IPS-20b (cell line): ENCODE results near the gene CPLANE2.
"Not testable (repeated sequence)": the region's sequence is repeated elsewhere in the genome, so short reads cannot be mapped to it uniquely, and the experiment has no call there.

Experiments used
- H3K27ac ChIP-seq: one replicate; pipeline ENCODE4 v1.5.1; 2013; ENCODE audit warnings: low read length
- H3K27me3 ChIP-seq: 2 replicates; pipeline ENCODE4 v1.6.1; 2013; ENCODE audit warnings: mild to moderate bottlenecking, low read length, inconsistent platforms; ENCODE audit not compliant: insufficient read depth
- H3K36me3 ChIP-seq: 2 replicates; pipeline ENCODE4 v1.6.1; 2013; ENCODE audit warnings: low read depth, mild to moderate bottlenecking, inconsistent platforms, low read length, moderate library complexity; ENCODE audit not compliant: insufficient read depth
- H3K4me1 ChIP-seq: 2 replicates; pipeline ENCODE4 v1.6.1; 2013; ENCODE audit warnings: mild to moderate bottlenecking, control low read depth, inconsistent platforms, low read length, moderate library complexity; ENCODE audit not compliant: insufficient read depth
- H3K4me3 ChIP-seq: 2 replicates; pipeline ENCODE4 v1.5.1; 2013; ENCODE audit warnings: mild to moderate bottlenecking, low read length, inconsistent platforms
- H3K9ac ChIP-seq: 2 replicates; pipeline ENCODE4 v1.6.1; 2013; ENCODE audit warnings: low read depth, mild to moderate bottlenecking, inconsistent platforms, low read length, moderate library complexity
- H3K9me3 ChIP-seq: 2 replicates; pipeline ENCODE4 v1.6.1; 2013; ENCODE audit warnings: mild to moderate bottlenecking, low read depth, low read length, inconsistent platforms; ENCODE audit not compliant: insufficient read depth

The CPLANE2 gene

DNA sequence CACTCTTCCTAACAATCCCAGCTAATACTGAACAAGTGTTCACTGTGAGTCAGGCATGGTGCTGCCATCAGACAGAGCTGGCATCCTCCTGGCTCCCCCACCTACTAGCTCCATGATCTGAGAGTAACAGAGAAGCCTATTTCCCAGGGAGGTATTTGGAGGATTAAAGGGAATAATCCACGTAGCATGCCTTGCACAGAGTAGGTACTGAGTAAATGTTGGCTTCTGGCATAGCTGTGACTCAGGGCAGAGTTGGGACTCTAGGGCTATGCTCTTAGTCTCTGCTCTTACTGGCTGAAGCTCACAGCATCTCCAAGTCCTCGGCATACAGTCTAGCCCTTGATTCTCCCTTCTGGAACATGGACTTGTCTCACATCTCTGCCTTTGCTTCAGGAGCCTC is 32.8 kb downstream of the CPLANE2 start:
- Histone ChIP-seq H3K27ac (no peak overlapping the region), H3K4me3 (no peak overlapping the region), H3K27me3 (no peaks in the 10 kb centered on the region; the same call in none of the 2 replicates), H3K36me3 (peaks cover 24% of the 10 kb centered on the region), H3K4me1 (no peaks in the 10 kb centered on the region; the same call in 1 of the 2 replicates), H3K9ac (no peak overlapping the region), H3K9me3 (no peaks in the 10 kb centered on the region)

DNA sequence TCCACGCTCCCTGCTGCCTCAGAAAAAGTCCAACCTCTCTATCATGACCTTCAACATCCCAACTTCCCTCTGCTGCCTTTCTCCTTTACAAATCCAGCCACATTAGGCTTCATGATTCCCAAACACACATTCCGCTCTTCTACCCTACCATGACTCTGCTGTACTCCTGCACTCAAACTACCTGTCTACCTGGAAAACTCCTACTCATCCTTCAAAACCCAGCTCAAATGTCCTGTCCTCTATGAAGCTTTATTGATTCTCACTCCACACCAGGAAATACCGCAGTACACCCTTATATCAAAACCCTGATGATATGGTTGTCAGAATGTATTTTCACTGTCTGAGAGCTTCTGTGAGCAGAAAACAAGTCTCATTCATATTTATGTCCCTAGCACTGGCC is 33.4 kb downstream of the CPLANE2 start:
- no peaks in the 10 kb centered on the region; the same call in 1 of the 2 replicates for H3K4me1 ChIP-seq
- H3K27ac ChIP-seq, result no peak overlapping the region
- no peak overlapping the region for H3K4me3 ChIP-seq
- H3K27me3 ChIP-seq, result no peaks in the 10 kb centered on the region; the same call in 1 of the 2 replicates
- no peak overlapping the region for H3K9ac ChIP-seq
- peaks cover 24% of the 10 kb centered on the region for H3K36me3 ChIP-seq
- no peaks in the 10 kb centered on the region for H3K9me3 ChIP-seq

DNA sequence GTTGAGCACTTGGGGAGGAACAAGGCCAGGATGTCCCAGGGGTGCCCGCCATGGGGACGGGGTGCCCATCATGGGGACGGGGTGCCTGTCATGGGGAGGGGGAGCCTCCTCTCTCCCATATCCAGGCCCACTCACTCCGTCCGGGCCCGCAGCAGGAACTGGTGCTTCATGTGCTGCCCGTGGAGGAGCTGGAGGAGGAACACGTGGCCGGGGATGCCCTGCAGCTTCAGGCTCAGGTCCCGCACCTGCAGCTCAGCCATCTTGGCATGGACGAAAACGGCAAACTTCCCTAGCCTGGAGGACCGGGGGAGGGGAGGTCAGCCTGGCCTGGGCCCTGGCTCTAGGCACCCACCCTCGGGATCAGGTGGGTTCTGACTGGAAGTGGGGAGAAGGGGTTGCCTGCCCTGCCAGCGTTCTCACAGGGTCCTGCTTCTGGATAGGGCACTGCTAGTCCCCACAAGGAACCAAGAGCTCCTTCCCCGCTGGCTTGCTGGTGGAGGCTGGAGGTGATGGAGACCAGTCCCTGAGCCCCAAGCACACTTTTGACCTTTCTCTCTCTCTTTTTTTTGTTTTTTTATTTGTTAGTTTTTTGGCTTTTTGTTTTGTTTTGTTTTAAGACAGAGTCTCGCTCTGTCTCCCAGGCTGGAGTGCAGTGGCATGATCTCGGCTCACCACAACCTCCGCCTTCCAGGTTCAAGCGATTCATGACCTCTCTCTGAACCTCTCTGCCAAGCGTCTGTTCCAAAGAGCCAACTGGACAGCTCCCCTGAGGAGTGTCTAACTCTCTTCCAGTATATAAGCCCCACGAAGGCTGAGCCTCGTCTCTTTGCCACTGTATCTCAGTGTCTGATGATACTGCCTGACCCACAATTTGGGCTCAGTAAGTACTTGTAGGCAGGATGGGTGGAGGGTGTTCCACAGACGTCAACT is 34.4 kb downstream of the CPLANE2 start:
- Histone ChIP-seq H3K9me3 (no peaks in the 10 kb centered on the region), H3K36me3 (peaks cover 24% of the 10 kb centered on the region), H3K4me3 (no peak overlapping the region), H3K9ac (no peak overlapping the region), H3K27ac (no peak overlapping the region), H3K4me1 (no peaks in the 10 kb centered on the region; the same call in 1 of the 2 replicates), H3K27me3 (no peaks in the 10 kb centered on the region; the same call in 1 of the 2 replicates)

DNA sequence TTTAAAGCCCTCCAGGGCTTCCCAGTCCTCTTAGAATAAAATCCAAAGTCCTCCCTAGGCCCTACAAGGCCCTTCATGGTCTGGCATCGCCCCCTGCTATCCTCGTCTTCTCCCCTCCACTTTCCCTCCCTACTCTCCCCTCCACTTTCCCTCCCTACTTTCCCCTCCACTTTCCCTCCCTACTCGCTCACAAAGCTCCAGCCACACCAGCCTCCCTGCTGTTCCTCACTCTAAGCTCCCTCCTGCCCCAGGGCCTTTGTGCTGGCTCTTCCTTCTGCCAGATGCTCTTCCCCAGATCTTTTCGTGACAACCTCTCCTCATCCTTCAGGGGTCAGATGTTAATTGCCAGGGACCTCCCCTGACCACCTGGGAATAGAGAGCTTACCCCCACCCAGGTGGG is 37.3 kb downstream of the CPLANE2 start:
- Histone ChIP-seq H3K27ac (no peak overlapping the region), H3K4me1 (no peaks in the 10 kb centered on the region), H3K9me3 (no peaks in the 10 kb centered on the region), H3K27me3 (no peaks in the 10 kb centered on the region), H3K36me3 (peaks cover 22% of the 10 kb centered on the region), H3K4me3 (no peak overlapping the region), H3K9ac (no peak overlapping the region)

DNA sequence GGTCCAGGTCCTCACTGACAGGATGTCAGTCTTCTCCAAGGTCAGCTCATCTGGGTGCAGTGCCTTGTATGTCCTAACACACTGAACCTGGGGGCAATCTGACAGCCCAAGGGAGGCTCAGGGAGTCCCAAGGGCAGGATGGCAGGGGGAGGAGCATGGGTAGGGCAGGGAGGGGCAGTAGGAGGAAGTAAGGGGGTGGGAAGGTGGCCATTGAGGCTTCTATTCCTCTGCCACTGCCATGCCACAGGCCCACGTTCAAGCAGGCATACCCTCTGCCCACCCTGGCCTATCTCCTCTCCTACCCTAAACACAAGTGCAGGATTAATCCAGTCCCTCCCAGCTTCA is 37.9 kb downstream of the CPLANE2 start:
- H3K4me3 ChIP-seq, result no peak overlapping the region
- H3K27me3 ChIP-seq, result no peaks in the 10 kb centered on the region
- no peaks in the 10 kb centered on the region for H3K4me1 ChIP-seq
- no peak overlapping the region for H3K9ac ChIP-seq
- peaks cover 16% of the 10 kb centered on the region for H3K36me3 ChIP-seq
- no peak overlapping the region for H3K27ac ChIP-seq
- no peaks in the 10 kb centered on the region for H3K9me3 ChIP-seq

DNA sequence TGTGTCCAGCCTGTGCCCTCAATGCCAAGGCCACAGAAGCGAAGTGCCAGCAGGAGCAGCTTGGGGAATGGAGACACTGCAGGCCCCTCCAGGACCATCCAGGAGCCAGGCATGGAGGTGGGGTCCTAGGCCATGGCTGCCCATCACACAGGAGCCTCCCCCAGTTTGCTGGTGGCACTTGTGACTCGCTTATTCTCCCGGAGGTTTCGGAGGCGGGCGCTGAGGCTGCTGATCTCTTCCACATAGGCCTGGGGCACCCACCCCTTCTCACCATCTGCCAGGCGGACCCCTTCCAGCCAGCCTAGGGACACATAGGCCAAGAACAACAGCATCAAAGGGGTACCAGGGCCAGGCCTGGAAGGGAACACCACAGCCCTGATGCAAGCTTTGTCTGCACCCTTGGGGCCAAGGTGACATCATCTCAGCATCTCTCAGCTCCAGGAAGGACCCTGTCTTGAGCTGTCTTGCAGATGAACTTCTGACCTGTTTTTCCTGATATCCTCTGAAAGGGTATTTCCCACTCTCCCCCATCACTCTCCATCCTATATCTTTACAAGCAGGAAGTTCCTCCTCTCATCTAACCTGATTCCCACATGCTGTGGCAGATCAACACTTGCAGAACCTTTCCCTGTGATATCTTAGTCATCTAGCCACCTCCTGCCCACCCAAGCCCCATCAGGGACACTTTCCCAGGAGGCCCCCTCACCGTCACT is 38.4 kb downstream of the CPLANE2 start:
- Histone ChIP-seq H3K4me1 (no peaks in the 10 kb centered on the region), H3K9ac (no peak overlapping the region), H3K27me3 (no peaks in the 10 kb centered on the region), H3K27ac (no peak overlapping the region), H3K4me3 (no peak overlapping the region), H3K9me3 (no peaks in the 10 kb centered on the region), H3K36me3 (peaks cover 11% of the 10 kb centered on the region)

DNA sequence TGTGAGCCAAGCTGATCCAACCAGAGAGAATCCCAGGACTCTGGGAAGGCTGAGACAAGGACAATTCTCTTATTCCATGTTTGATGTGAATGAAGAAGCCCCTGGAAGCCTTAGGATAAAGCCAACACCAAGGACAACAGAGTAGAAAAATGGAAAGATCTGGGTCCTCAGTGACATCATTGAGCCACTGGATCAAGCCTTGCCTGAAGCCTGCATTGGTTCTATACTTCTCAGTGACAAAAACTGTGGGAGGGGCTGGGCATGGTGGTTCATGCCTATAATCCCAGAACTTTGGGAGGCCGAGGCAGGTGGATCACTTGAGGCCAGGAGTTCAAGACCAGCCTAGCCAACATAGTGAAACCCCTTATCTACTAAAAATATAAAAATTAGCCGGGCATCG is 40.1 kb downstream of the CPLANE2 start:
- Histone ChIP-seq H3K36me3 (no peaks in the 10 kb centered on the region), H3K4me1 (no peaks in the 10 kb centered on the region), H3K4me3 (no peak overlapping the region), H3K27me3 (no peaks in the 10 kb centered on the region), H3K27ac (no peak overlapping the region), H3K9ac (no peak overlapping the region), H3K9me3 (no peaks in the 10 kb centered on the region)

DNA sequence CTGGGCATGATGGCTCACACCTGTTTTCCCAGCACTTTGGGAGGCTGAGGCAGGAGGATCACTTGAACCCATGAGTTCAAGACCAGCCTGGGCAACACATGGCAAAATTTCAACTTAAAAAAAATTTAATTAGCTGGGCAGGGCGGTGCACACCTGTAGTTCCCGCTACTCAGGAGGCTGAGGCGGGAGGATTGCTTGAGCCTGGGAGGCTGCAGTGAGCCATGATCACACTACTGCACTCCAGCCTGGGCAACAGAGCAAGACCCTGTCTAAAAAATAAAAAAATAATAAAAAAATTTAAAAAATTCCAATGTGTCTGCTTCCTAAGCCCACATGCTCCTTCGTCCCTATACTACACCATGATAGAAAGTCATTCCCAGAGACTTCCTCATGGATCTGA is 40.8 kb downstream of the CPLANE2 start:
- H3K9ac ChIP-seq, H3K27ac ChIP-seq, H3K9me3 ChIP-seq, H3K4me3 ChIP-seq, H3K27me3 ChIP-seq, H3K36me3 ChIP-seq, H3K4me1 ChIP-seq: not testable (repeated sequence)

DNA sequence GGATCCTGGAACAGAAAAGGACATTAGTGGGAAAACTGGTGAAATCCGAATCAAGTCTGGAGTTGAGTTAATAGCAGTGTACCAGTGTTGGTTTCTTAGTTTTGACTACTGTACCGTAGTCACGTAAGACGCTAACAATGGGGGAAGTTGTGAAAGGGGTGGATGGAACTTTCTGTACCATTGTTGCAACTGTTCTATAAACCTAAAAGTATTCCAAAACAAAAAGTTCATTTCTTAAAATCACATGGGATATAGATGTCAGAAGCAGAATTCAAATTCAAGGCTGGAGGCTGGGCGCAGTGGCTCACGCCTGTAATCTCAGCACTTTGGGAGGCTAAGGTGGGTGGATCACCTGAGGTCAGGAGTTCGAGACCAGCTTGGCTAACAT is 41.5 kb downstream of the CPLANE2 start:
- Histone ChIP-seq H3K9ac (no peak overlapping the region), H3K27me3 (no peaks in the 10 kb centered on the region), H3K36me3 (no peaks in the 10 kb centered on the region), H3K4me3 (no peak overlapping the region), H3K4me1 (no peaks in the 10 kb centered on the region), H3K9me3 (no peaks in the 10 kb centered on the region), H3K27ac (no peak overlapping the region)

DNA sequence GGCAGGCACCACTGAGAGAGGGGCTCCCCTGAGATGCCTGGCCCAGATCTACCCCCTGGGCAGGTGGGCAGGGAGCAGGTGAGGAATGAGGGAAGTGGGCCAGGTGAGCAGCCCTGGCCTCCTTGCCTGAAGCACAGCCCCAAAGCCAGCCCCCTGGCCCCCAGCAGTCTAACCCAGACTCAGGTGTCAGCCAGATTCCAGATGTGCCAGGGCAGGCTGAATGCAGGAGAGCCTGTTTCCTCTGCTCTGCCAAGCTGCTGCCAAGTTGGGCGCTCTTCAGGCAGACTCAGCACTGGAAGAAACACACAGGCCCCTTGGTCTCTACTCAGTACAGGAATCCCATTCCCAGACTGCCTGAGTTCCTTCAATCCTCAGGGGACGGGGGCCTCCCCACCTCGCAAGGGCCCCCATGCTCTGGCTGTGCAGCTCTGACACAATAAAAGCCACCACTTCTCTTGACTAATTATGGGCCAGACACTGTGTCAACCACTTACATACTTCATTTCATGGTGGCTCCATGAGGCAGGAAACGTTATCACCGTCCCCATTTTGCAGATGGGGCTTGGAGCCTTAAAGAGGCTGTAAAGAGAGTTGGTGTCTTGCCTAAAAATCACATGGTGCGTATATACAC is 45.0 kb downstream of the CPLANE2 start:
- Histone ChIP-seq H3K9ac (no peak overlapping the region), H3K4me3 (no peak overlapping the region), H3K36me3 (no peaks in the 10 kb centered on the region)

DNA sequence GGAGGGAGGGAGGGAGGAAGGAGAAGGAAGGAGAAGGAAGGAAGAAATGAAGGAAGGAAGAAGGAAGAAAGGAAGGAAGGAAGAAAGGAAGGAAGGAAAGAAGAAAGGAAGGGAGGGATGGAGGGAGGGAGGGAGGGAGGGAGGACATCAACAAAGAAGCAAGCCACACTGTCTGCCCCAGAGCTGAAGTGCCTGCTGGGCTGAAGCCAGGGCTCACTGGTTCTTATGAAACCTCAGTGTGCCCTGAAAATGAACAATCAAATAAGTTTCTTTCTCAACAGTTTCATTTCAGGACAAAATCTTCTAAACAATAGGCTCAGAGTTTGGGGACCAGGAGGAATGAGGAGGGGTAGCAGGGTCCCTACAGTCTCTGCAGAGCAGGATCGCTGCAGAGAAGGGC is 45.7 kb downstream of the CPLANE2 start:
- Histone ChIP-seq H3K27ac (no peak overlapping the region), H3K9ac (no peak overlapping the region), H3K9me3 (no peaks in the 10 kb centered on the region), H3K36me3 (no peaks in the 10 kb centered on the region), H3K4me3 (no peak overlapping the region), H3K27me3 (no peaks in the 10 kb centered on the region), H3K4me1 (no peaks in the 10 kb centered on the region)

More for the DNA sequence above, 45.0 kb downstream of the CPLANE2 start:
- Histone ChIP-seq H3K4me1 (no peaks in the 10 kb centered on the region), H3K9me3 (no peaks in the 10 kb centered on the region), H3K27me3 (no peaks in the 10 kb centered on the region), H3K27ac (no peak overlapping the region)
